ENCODE data around the gene RAD51B.

DNA sequence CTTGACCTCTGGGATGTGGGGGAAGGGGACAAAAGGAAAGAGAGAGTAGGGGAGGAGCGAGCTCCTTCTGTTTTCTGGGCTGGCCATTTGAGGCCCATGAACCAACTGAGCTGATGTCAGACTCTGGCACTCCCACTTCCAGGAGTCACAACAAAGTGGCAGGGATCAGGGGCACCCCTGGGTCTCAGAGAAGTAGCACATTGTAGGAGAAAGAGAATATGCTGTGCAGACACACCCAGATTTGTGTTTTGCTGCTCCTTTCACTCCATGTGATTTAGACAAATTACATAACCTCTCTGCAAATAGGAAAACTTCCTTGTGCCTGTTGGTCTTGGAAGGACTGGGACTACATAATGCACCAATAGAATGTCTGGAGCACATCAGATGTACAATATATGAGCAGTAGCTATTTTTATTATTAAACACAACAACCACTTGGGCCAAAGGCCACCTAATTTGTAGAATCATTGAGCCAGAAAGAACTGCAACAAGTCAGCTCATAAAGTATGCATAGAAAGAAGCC is 707.8 kb downstream of the RAD51B start:
- TF ChIP-seq, protein P1, sequence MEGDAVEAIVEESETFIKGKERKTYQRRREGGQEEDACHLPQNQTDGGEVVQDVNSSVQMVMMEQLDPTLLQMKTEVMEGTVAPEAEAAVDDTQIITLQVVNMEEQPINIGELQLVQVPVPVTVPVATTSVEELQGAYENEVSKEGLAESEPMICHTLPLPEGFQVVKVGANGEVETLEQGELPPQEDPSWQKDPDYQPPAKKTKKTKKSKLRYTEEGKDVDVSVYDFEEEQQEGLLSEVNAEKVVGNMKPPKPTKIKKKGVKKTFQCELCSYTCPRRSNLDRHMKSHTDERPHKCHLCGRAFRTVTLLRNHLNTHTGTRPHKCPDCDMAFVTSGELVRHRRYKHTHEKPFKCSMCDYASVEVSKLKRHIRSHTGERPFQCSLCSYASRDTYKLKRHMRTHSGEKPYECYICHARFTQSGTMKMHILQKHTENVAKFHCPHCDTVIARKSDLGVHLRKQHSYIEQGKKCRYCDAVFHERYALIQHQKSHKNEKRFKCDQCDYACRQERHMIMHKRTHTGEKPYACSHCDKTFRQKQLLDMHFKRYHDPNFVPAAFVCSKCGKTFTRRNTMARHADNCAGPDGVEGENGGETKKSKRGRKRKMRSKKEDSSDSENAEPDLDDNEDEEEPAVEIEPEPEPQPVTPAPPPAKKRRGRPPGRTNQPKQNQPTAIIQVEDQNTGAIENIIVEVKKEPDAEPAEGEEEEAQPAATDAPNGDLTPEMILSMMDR (IDR thresholded peaks at IDR 0.05; ENCODE audit: poor library complexity) = no peak
- TF ChIP-seq EZH2phosphoT487 (IDR thresholded peaks at IDR 0.05; ENCODE audit: low read depth, severe bottlenecking, unreplicated experiment) = no peak
- no peak for TF ChIP-seq EZH2 (IDR thresholded peaks at IDR 0.05; ENCODE audit: borderline replicate concordance)

Measured in hepatocyte (in vitro differentiated cells).